Neural progenitor cell (in vitro differentiated cells): ENCODE results near the gene ADAMTSL1.

Source experiments
- CTCF ChIP-seq: fragments of 200-600 bp; sonication (generic); IDR thresholded peaks from 2 replicates; pipeline ENCODE4 v1.5.1; 2017; ENCODE audit warnings: antibody characterized with exemption, mild to moderate bottlenecking
- EZH2 ChIP-seq: fragments of 200-600 bp; sonication (generic); IDR thresholded peaks from 2 replicates; pipeline ENCODE4 v1.6.1; 2017; ENCODE audit warnings: antibody characterized with exemption, mild to moderate bottlenecking, moderate library complexity
- EZH2phosphoT487 ChIP-seq: fragments of 200-600 bp; sonication (generic); IDR thresholded peaks from 2 replicates; pipeline ENCODE4 v1.6.1; 2017; ENCODE audit warnings: antibody characterized with exemption

DNA sequence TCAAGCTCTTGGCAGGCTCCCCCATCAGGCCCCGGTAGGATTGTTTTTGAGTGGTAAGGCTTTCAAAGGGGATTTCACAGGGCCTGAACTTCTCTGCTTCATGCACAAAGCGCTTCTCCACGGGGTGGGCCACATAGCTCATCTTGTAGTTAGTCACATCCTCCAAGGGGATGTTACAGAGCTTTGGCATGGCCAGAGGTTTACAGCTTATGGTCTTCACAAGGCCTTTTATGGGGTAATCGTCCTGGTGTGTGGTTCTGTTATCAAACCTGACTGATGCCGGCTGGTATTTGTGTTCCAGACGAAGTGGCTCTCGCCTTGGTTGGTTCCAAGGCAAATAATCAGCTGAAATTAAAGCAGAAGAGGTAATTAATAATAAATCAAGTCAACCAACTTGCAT is 454.8 kb downstream of the ADAMTSL1 start:
- no peak for TF ChIP-seq CTCF
- no peak for TF ChIP-seq EZH2
- no peak for TF ChIP-seq EZH2phosphoT487
